Stimulated activated CD4-positive, alpha-beta T cell treated with anti-CD3 and anti-CD28 coated beads, Interleukin-12 subunit alpha, Interleukin-12 subunit beta, amount 100 ng/mL, for 4 hours (primary cell): ENCODE data around the gene RAB4B.
"Not testable (repeated sequence)": the region's sequence is repeated elsewhere in the genome, so short reads cannot be mapped to it uniquely, and the experiment has no call there.

Source experiments
- DNase-seq: peaks from one replicate; pipeline ENCODE4 v3.0.0-alpha.2; 2020

RAB4B gene

GRCh38 chr19:40750874-40751537 lies 27.0 kb upstream of the RAB4B start, which contains the start of gene SNRPA:
TSS of gene SNRPA (plus strand) at chr19:40751203. CDS start at chr19:40751409, 206 bp downstream.
- DNase-seq = peak; percentile 90

DNA sequence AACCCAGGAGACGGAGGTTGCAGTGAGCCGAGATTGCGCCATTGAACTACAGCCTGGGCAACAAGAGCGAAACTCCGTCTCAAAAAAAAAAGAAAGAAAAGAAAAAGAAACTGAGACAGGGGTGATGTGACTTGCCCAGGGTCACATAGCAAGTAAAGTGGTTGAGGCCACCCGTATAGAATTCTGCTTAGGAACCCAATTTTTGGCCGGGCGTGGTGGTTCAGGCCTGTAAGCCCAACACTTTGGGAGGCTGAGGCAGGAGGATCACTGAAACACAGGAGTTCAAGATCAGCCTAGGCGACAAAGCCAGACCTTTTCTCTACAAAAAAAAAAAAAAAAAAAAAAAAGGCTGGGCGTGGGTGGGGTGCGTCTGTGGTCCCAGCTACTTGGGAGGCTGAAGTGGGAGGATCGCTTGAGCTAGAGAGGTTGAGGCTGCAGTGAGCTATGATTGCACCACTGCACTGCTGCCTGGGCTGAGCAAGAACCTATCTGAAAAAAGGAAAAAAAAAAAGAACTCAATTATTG lies 25.7 kb upstream of the RAB4B start:
- DNase-seq = no peak

- DNase-seq = peak; percentile 58
These were observed 23.3 kb upstream of the RAB4B start for GRCh38 chr19:40754611-40755247.

DNA sequence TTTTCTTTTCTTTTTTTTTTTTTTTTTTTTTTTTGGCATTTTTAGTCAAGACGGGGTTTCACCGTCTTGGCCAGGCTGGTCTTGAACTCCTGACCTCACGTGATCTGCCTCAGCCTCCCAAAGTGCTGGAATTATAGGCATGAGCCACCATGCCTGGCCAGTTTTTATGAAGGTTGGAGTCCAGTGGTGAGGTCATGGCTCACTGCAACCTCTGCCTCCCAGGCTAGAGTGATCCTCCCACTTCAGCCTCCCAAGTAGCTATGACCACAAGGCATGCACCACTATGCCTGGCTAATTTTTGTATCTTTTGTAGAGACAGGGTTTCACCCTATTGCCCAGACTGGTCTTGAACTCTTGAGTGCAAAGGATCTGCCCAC lies 22.8 kb upstream of the RAB4B start:
- DNase-seq = no peak

DNA sequence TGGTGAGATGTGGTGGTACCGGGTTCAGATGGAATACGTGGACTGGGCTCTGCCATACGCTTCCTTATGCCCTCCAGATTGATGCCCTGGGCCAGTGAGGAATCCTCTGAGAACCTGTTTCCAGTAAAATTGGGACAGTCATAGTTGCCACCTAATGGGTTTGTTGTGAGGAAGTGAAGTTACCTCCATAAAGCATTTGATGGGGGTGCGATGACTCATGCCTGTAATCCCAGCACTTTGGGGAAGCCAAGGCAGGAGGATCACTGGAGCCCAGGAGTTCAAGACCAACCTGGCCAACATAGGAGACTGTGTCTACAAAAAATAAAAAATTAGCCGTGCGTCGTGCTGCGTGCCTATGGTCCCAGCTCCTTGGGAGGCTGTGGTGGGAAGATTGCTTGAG lies 22.3 kb upstream of the RAB4B start:
- DNase-seq = no peak

GRCh38 chr19:40756502-40757110 lies 21.4 kb upstream of the RAB4B start:
- DNase-seq = peak; percentile 15

DNA sequence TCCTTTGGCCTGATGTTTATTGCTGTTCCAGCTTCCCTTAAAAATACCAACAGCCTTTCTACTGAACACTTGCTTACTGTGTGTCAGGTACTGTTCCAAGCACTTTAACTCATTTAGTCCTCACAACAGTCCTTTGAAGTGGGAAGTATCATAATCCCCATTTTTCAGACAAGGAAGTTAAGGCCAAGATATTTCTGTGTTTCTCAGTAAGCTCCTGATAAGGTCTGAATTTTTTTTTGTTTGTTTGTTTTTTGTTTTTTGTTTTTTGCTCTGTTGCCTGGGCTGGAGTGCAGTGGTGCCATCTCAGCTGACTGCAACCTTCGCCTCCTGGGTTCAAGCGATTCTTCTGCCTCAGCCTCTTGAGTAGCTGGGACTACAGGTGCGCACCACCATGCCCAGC lies 19.6 kb upstream of the RAB4B start:
- no peak for DNase-seq

GRCh38 chr19:40759352-40759751 lies 18.7 kb upstream of the RAB4B start:
- DNase-seq = no peak

DNA sequence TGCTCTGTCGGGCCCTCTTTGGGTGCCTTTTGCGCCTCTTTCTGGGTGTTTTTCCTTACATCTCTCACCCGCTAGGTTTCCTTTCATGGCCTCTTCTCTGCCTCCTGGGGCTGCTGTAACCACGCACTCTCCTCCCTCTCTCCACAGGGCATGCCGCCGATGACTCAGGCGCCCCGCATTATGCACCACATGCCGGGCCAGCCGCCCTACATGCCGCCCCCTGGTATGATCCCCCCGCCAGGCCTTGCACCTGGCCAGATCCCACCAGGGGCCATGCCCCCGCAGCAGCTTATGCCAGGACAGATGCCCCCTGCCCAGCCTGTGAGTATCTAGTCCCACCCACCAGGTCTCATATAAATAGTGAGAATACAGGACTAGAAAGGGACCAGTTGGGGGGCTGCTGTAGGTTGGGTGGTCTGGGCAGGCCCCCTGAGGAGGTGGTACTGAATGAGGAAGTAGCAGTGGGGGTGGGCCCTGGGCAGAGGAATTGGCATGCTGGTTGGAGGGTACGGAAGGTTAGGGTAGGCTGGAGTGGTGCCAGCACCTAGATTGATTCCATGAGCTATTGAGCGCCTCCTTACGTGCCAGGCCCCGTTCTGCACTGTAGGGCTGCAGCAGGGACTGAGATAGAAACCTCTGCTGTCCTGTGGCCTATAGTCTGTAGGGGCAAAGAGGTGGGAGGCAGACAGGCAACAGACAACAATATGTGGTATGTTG lies 15.1 kb upstream of the RAB4B start:
- DNase-seq = no peak

GRCh38 chr19:40763526-40763925 lies 14.5 kb upstream of the RAB4B start:
- no peak for DNase-seq

- no peak for DNase-seq
These were observed 14.1 kb upstream of the RAB4B start for GRCh38 chr19:40763963-40764362.

- DNase-seq = not testable (repeated sequence)
These were observed 11.7 kb upstream of the RAB4B start for GRCh38 chr19:40766385-40766784.

GRCh38 chr19:40768869-40769268 lies 9.2 kb upstream of the RAB4B start:
- DNase-seq = no peak

GRCh38 chr19:40771101-40771862 lies 6.8 kb upstream of the RAB4B start:
- DNase-seq = not testable (repeated sequence)

- no peak for DNase-seq
These were observed 3.0 kb upstream of the RAB4B start, which contains the start of gene MIA for GRCh38 chr19:40774916-40775631. TSS of gene MIA (plus strand) at chr19:40775521. CDS start at chr19:40775543, 22 bp downstream.

- no peak for DNase-seq
These were observed 2.4 kb upstream of the RAB4B start for GRCh38 chr19:40775632-40776022.

- DNase-seq = no peak
These were observed 1.7 kb upstream of the RAB4B start for GRCh38 chr19:40776364-40776763.

- DNase-seq = peak; percentile 74
These were observed 959 bp upstream of the RAB4B start for GRCh38 chr19:40776932-40777644.

- no peak for DNase-seq
These were observed 456 bp upstream of the RAB4B start for GRCh38 chr19:40777645-40777936.

GRCh38 chr19:40778706-40779284 lies 748 bp downstream of the RAB4B start:
- no peak for DNase-seq

DNA sequence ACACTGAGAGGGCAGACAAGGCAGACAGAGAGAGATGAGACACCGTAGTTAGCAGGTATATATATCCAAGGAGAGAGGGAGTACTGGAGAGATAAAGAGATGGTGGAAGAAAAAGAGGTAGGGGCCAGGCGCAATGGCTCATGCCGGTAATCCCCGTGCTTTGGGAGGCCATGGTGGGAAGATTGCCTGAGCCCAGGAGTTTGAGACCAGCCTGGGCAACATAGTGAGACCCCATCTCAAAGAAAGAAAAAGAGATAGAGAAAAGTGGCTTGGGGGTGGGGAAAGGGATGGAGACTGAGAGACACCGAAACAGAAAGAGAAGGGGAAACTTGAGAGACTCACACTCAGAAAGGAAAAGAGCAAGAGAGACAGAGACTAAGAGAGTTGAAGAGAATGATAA lies 2.5 kb downstream of the RAB4B start:
- no peak for DNase-seq
